WERI-Rb-1 (cell line): ENCODE measurements around the gene GP2.

Experiments
- DNase-seq: peaks from one replicate; pipeline ENCODE4 v3.0.0-alpha.2; 2020
- H3K27ac ChIP-seq: fragments of 250-450 bp; sonication (Bioruptor Pico); 2 replicates; pipeline ENCODE4 v1.5.1; 2020; ENCODE audit warnings: mild to moderate bottlenecking, moderate library complexity
- H3K27me3 ChIP-seq: fragments of 250-450 bp; sonication (Bioruptor Pico); 2 replicates; pipeline ENCODE4 v1.5.1; 2021; ENCODE audit warnings: mild to moderate bottlenecking, low read depth, moderate library complexity; ENCODE audit not compliant: insufficient read depth, severe bottlenecking
- H3K36me3 ChIP-seq: fragments of 250-450 bp; sonication (Bioruptor Pico); 2 replicates; pipeline ENCODE4 v1.5.1; 2020; ENCODE audit warnings: mild to moderate bottlenecking, moderate library complexity
- H3K4me3 ChIP-seq: 2 replicates; pipeline ENCODE4 v1.5.1; 2011; ENCODE audit warnings: low read depth, mild to moderate bottlenecking, control low read depth, low read length
- H3K9me3 ChIP-seq: fragments of 250-450 bp; sonication (Bioruptor Pico); 2 replicates; pipeline ENCODE4 v1.5.1; 2021; ENCODE audit warnings: mild to moderate bottlenecking, moderate library complexity; ENCODE audit not compliant: severe bottlenecking
- CTCF ChIP-seq: IDR thresholded peaks from 2 replicates; pipeline ENCODE4 v1.5.1; 2011; ENCODE audit warnings: low read depth, mild to moderate bottlenecking, control low read depth, inconsistent platforms, low read length

Gene GP2

GRCh38 chr16:20355114-20355782, 27.9 kb upstream of the GP2 start:
- Histone ChIP-seq H3K4me3 (no peak overlapping the region), H3K36me3 (no peaks in the 10 kb centered on the region), H3K27me3 (peaks cover 54% of the 10 kb centered on the region), H3K27ac (no peak overlapping the region), H3K9me3 (no peaks in the 10 kb centered on the region)
- no peak for DNase-seq
- no peak for TF ChIP-seq CTCF

DNA sequence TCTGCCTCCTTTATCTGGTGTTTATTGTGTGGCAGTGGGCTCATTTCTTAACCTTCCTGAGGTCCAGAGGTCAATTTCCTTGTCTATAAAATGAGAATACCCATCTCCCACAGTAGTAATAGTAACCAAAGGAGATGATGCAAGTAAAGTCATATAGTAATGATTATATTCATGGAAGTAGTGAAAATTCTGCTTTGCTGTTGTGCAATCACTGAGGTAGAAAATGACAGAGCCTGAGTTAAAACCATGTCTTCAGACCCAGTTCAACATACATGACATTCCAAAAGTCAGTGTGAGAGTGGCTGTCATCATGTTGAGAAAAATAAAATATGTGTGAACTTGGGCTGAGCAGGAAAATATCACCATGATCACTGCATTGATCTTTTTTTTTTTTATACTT, 26.1 kb upstream of the GP2 start:
- peaks cover 61% of the 10 kb centered on the region for H3K27me3 ChIP-seq
- no peak for DNase-seq
- H3K27ac ChIP-seq: no peak overlapping the region
- no peaks in the 10 kb centered on the region for H3K36me3 ChIP-seq
- H3K9me3 ChIP-seq: no peaks in the 10 kb centered on the region
- TF ChIP-seq CTCF: no peak
- H3K4me3 ChIP-seq: no peak overlapping the region

- Histone ChIP-seq H3K27me3 (peaks cover 69% of the 10 kb centered on the region), H3K4me3 (no peak within 1 kb of the TSS), H3K27ac (no peak within 1 kb of the TSS), H3K9me3 (no peaks in the 10 kb centered on the region), H3K36me3 (no peaks in the 10 kb centered on the region)
- TF ChIP-seq CTCF: no peak
- no peak for DNase-seq
These were observed 25.3 kb upstream of the GP2 start, which contains the start of gene UMOD for GRCh38 chr16:20352615-20353014. Gene UMOD (minus strand): TSS chr16:20352715. CDS start chr16:20350737, 1,978 bp downstream.

GRCh38 chr16:20349615-20350014, 22.3 kb upstream of the GP2 start:
- Histone ChIP-seq H3K27ac (no peak overlapping the region), H3K9me3 (no peaks in the 10 kb centered on the region), H3K27me3 (peaks cover 77% of the 10 kb centered on the region), H3K36me3 (no peaks in the 10 kb centered on the region), H3K4me3 (no peak overlapping the region)
- TF ChIP-seq CTCF: no peak
- no peak for DNase-seq

DNA sequence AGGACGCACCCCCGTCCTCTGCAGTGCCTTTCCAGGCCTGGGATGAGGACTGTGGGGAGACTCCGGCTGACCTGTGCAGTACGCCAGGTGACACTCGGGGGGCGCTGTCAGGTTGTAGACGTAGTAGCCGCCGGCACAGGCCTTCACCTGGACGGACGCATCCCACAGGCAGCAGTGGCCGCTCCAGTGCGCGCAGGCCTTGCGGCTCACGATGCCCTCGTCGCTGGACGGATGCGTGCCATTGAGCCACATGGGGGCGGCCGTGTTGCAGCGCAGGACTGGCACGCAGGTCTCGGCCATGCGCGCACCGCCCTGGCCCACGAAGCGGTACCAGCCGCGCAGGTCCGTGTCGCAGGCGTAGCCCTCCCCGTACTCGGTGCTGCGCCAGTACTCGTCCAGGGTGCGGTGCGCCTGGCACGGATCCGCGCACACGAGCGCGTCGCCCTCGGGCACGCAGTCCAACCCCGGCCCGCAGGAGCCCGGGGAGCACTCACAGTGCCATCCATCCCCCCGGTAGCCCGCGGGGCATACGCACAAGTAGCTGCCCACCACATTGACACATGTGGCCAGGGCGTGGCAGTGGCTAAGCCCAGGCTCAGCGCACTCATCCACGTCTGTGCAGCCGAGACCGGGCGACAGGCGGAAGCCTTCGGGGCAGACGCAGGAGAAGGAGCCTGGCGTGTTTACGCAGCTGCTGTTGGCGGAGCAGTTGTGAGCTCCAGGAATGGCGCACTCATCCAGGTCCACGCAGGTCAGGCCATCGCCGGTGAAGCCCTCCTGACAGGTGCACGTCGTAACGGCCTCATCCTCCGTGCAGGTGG, 21.3 kb upstream of the GP2 start:
- 0 out of 2 replicates have a peak, but pooled peaks have one; percentile 14 for TF ChIP-seq CTCF
- Histone ChIP-seq H3K27me3 (peaks cover 83% of the 10 kb centered on the region), H3K9me3 (no peaks in the 10 kb centered on the region), H3K36me3 (no peaks in the 10 kb centered on the region), H3K4me3 (no peak overlapping the region), H3K27ac (no peak overlapping the region)
- no peak for DNase-seq
